K562 (cell line): ENCODE results near the gene KLHL29. TPM values are rescaled to one million over a fixed set of nuclear protein-coding genes. Genes with fewer than 3 reads are reported as not detected.

Experiments used
- CEBPB ChIP-seq: fragments of 450-650 bp; IDR thresholded peaks from 2 replicates; pipeline ENCODE4 v1.6.1; 2016; ENCODE audit warnings: missing genetic modification characterization, missing compliant biosample characterization
- FOXA3 ChIP-seq, 2 experiments: fragments of 450-650 bp in 1 of 2; sonication (generic) in 1 of 2; formaldehyde crosslinking; IDR thresholded peaks in 1 of 2; conservative IDR thresholded peaks in 1 of 2; 2 replicates each; pipeline versions ENCODE4 v1.4.0 to v1.8.0; 2020 to 2022; ENCODE audit warnings: mild to moderate bottlenecking in 2 of 2, missing genetic modification reagents in 1 of 2
- FOXJ3 ChIP-seq: sonication (generic); formaldehyde crosslinking; IDR thresholded peaks from 2 replicates; pipeline ENCODE4 v1.4.0; 2020; ENCODE audit warnings: mild to moderate bottlenecking, missing genetic modification reagents
- ZNF57 ChIP-seq: fragments of 450-650 bp; formaldehyde crosslinking; IDR thresholded peaks from 2 replicates; pipeline ENCODE4 v1.4.0; 2020; ENCODE audit warnings: mild to moderate bottlenecking, moderate library complexity
- polyA plus RNA-seq, 8 experiments: library from polyadenylated mRNA; depleted of rRNA in 4 of 8; stranded (reverse) in 5 of 8; unstranded in 3 of 8; fragments of >200 nt; fragmentation: Nextera tagmentation in 2 of 8; fragmentation: Illumina TruSeq in 1 of 8; extraction: Ambion mirVana in 2 of 8; extraction: Trizol in 1 of 8; gene quantifications; 2 replicates each; pipeline versions ENCODE4 v1.2.1 to v1.2.3, GENCODE V29; 2011 to 2014; ENCODE audit warnings: inconsistent platforms in 1 of 8, missing spikeins in 1 of 8
- total RNA-seq, 7 experiments: library from RNA; depleted of rRNA in 6 of 7; stranded (reverse); fragments of >200 nt in 6 of 7; fragmentation: Illumina TruSeq in 2 of 7; extraction: Trizol in 2 of 7; gene quantifications; 2 replicates each; pipeline versions ENCODE4 v1.2.1 to v1.2.3, GENCODE V29; 2011 to 2021; ENCODE audit warnings: low replicate concordance in 1 of 7
- TF ChIP-seq, protein P1 (sequence below), 2 experiments: IDR thresholded peaks; 2 replicates each; pipeline ENCODE4 v1.6.1; 2012; ENCODE audit warnings: improper control_type of control experiment in 2 of 2, low read depth in 2 of 2, low read length in 2 of 2, borderline replicate concordance in 1 of 2
- TF ChIP-seq, protein P2 (sequence below): sonication (generic); formaldehyde crosslinking; IDR thresholded peaks from 2 replicates; pipeline ENCODE4 v1.8.0; 2022; ENCODE audit warnings: mild to moderate bottlenecking, missing genetic modification reagents

The KLHL29 gene
- total and polyA plus RNA-seq, 9 of the 15 experiments (the other 6 are each of a cell fraction or from before 2014, with no cell fraction given): 0.03 to 0.31 (median 0.08) TPM; not detected in 1

- TF ChIP-seq, protein P1, sequence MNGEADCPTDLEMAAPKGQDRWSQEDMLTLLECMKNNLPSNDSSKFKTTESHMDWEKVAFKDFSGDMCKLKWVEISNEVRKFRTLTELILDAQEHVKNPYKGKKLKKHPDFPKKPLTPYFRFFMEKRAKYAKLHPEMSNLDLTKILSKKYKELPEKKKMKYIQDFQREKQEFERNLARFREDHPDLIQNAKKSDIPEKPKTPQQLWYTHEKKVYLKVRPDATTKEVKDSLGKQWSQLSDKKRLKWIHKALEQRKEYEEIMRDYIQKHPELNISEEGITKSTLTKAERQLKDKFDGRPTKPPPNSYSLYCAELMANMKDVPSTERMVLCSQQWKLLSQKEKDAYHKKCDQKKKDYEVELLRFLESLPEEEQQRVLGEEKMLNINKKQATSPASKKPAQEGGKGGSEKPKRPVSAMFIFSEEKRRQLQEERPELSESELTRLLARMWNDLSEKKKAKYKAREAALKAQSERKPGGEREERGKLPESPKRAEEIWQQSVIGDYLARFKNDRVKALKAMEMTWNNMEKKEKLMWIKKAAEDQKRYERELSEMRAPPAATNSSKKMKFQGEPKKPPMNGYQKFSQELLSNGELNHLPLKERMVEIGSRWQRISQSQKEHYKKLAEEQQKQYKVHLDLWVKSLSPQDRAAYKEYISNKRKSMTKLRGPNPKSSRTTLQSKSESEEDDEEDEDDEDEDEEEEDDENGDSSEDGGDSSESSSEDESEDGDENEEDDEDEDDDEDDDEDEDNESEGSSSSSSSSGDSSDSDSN (IDR thresholded peaks at IDR 0.05; ENCODE audit: borderline replicate concordance in 1 of 2, low read depth in 2 of 2, low read length in 2 of 2): no peak
- TF ChIP-seq FOXJ3 (no peak), ZNF57 (CRISPR knock-in tag) (no peak), CEBPB (tag) (no peak), FOXA3 (CRISPR knock-in tag; conservative IDR thresholded peaks at IDR 0.05 in 1 of 2, IDR thresholded peaks at IDR 0.05 in 1 of 2) (peak in 1 of 2 experiments; percentile 42; a peak in 1 of 4 replicates)
- TF ChIP-seq, protein P2, sequence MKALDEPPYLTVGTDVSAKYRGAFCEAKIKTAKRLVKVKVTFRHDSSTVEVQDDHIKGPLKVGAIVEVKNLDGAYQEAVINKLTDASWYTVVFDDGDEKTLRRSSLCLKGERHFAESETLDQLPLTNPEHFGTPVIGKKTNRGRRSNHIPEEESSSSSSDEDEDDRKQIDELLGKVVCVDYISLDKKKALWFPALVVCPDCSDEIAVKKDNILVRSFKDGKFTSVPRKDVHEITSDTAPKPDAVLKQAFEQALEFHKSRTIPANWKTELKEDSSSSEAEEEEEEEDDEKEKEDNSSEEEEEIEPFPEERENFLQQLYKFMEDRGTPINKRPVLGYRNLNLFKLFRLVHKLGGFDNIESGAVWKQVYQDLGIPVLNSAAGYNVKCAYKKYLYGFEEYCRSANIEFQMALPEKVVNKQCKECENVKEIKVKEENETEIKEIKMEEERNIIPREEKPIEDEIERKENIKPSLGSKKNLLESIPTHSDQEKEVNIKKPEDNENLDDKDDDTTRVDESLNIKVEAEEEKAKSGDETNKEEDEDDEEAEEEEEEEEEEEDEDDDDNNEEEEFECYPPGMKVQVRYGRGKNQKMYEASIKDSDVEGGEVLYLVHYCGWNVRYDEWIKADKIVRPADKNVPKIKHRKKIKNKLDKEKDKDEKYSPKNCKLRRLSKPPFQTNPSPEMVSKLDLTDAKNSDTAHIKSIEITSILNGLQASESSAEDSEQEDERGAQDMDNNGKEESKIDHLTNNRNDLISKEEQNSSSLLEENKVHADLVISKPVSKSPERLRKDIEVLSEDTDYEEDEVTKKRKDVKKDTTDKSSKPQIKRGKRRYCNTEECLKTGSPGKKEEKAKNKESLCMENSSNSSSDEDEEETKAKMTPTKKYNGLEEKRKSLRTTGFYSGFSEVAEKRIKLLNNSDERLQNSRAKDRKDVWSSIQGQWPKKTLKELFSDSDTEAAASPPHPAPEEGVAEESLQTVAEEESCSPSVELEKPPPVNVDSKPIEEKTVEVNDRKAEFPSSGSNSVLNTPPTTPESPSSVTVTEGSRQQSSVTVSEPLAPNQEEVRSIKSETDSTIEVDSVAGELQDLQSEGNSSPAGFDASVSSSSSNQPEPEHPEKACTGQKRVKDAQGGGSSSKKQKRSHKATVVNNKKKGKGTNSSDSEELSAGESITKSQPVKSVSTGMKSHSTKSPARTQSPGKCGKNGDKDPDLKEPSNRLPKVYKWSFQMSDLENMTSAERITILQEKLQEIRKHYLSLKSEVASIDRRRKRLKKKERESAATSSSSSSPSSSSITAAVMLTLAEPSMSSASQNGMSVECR (CRISPR knock-in tag): no peak
Measured at GRCh38 chr2:23404426-23404825, 19.4 kb downstream of the KLHL29 start (continued).
